Lower leg skin (tissue), 4 donors: ENCODE data around the gene RASA3. TPM values are rescaled to one million over a fixed set of nuclear protein-coding genes. Genes with fewer than 3 reads are reported as not detected.

Experiments
- DNase-seq, 2 donors: peaks; one replicate each; pipeline ENCODE4 v3.0.0-alpha.2; 2019; ENCODE audit warnings: low spot score in 2 of 2
- H3K4me3 ChIP-seq: fragments of 200-600 bp; sonication (generic); 2 replicates; pipeline ENCODE4 v1.5.1; 2017; ENCODE audit warnings: mild to moderate bottlenecking, low read depth; ENCODE audit not compliant: poor library complexity, severe bottlenecking
- CTCF ChIP-seq, 3 donors: fragments of 450-650 bp; IDR thresholded peaks; one replicate each; pipeline ENCODE4 v1.5.1; 2016; ENCODE audit warnings: antibody characterized with exemption in 3 of 3, mild to moderate bottlenecking in 3 of 3, moderate library complexity in 2 of 3
- POLR2A ChIP-seq, 2 donors: fragments of 450-650 bp; IDR thresholded peaks; one replicate each; pipeline ENCODE4 v1.6.1; 2016 to 2017; ENCODE audit warnings: antibody characterized with exemption in 2 of 2, mild to moderate bottlenecking in 1 of 2, moderate library complexity in 1 of 2
- WGBS, 2 donors: methylation state at CpG; one replicate each; pipeline ENCODE4 v1.1.5; 2018; 5-methylcytosine and 5-hydroxymethylcytosine counted together
- intact Hi-C: fragments of 100-400 bp; cut with DNase I; formaldehyde crosslinking; loops from one replicate; pipeline ENCODE4 v1.15.0; 2023; ENCODE audit warnings: low total_unique reads
- total RNA-seq, 4 donors: library from RNA; depleted of rRNA; stranded (reverse); fragments of >200 nt; gene quantifications; one replicate each; pipeline ENCODE4 v1.1.0, GENCODE V29; 2016

The RASA3 gene
- total RNA-seq, 4 donors from 2014 or later, result 12.9 to 30.5 (median 24.2) TPM

DNA sequence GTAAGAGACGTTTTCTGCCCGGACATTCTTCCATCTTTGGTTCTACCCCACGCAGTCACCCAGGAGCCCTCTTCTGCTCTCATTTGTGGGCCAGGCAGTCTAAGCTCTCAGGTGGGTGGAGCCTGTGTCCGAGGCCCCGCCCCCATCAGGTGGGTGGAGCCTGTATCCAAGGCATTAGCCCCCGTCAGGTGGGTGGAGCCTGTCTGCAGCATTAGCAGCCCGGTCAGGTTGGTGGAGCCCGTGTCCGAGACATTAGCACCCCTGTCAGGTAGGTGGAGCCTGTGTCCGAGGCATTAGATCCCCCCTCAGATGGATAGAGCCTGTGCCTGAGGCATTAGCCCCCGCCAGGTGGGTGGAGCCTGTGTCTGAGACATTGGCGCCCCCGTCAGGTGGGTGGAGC lies 113.1 kb downstream of the RASA3 start:
- DNase-seq, result no peak
- 81 to 83% methylated on average over 9 of the region's 13 CpGs for WGBS, 2 donors
- no peak for TF ChIP-seq CTCF (IDR thresholded peaks at IDR 0.05)
- TF ChIP-seq POLR2A (IDR thresholded peaks at IDR 0.05), result no peak
- H3K4me3 ChIP-seq, result no peak overlapping the region
- intact Hi-C loops, result no loop called here

GRCh38 chr13:114018461-114019055 lies 113.9 kb downstream of the RASA3 start:
- 89 to 92% methylated on average over 20 of the region's 20 CpGs for WGBS, 2 donors
- no peak for DNase-seq
- TF ChIP-seq CTCF (IDR thresholded peaks at IDR 0.05) (no peak), POLR2A (IDR thresholded peaks at IDR 0.05) (no peak)
- intact Hi-C loops, result no loop called here
- H3K4me3 ChIP-seq, result no peak overlapping the region

DNA sequence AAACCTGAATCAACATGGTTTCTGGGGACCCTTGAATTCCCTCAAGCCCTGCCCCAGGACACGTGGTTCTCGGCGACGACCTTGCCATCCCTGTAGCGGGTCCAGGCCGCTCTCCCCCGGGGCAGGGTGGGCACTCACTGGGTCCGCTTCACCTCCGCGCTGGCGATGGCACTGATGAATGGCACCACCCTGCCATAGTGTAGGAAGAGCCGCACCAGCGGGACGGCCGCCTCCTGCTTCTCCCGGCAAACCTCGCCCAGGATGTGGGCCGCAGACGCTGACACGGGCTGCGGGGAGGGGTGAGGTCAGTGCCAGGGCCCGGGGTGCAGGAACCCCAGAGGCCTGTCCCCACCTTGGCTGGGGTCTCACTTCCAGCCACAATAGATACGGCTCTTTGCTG lies 114.5 kb downstream of the RASA3 start:
- 92 to 93% methylated on average over 23 of the region's 23 CpGs for WGBS, 2 donors
- TF ChIP-seq POLR2A (IDR thresholded peaks at IDR 0.05) (no peak), CTCF (IDR thresholded peaks at IDR 0.05) (no peak)
- intact Hi-C loops, result no loop called here
- no peak for DNase-seq
- no peak overlapping the region for H3K4me3 ChIP-seq

DNA sequence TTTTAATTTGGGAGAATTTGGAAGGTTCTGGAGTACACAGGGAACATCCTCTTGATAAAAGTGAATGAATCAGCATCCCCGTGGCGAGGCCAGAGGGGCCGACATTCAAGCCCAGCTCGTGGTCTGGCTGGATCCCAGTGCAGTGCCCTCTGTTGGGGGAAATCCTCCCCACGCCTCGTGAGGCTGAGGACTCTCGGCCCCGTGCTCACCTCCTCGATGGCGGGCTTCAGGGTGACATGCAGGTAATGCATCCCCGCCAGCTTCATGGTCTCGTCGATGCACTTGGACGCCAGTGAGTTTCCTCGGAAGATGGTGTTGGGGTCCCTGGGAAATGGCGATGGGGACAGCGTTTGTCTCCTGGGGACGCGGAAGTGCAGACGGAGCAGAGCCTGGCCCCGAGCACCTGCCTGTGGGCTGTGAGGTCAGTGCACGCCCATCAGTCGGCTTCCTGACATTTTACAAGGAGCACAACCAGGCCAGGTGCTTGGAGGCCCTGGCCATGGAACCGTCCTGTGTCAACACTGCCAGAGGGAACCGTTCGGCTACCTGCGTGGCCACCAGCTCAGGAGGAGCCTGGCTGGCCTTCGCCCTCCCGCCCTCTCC lies 115.3 kb downstream of the RASA3 start:
- TF ChIP-seq POLR2A (IDR thresholded peaks at IDR 0.05) (no peak), CTCF (IDR thresholded peaks at IDR 0.05) (no peak)
- DNase-seq, result no peak
- intact Hi-C loops, result no loop called here
- no peak overlapping the region for H3K4me3 ChIP-seq
- 90 to 94% methylated on average over 28 to 29 of the region's 29 CpGs for WGBS, 2 donors

DNA sequence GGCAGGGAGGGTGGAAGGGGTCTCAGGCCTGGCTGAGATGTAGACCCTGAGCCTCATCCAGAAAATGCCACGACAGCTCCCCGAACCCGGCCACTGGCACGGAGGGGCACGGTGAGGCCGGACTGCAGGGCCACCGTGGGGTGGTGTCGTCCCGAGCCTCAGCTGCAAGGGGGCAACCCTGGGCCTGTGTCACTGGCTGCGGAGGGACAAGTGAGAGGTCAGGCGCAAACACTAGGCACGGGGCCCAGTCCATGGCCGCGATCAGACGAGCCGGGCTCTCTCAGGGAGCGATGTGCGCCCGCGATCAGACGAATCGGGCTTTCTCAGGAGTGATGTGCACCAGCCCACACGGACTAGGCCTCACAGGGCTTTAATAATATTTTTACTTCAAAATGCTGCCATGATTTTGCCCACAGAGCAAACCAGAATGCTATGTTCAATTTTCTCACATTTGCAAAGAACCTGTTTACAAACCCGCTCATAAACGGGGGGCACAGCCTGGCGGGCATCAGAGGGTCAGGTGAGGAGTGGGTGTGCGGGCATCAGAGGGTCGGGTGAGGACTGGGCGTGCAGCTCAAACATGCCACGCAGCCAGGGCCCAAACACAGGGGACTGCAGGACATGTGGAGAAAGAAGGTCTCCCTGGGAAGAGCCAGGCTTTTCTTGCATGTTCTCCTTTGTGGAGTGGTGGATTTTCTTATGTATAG lies 115.9 kb downstream of the RASA3 start:
- no peak overlapping the region for H3K4me3 ChIP-seq
- 93 to 94% methylated on average over 30 of the region's 30 CpGs for WGBS, 2 donors
- no peak for TF ChIP-seq POLR2A (IDR thresholded peaks at IDR 0.05)
- TF ChIP-seq CTCF (IDR thresholded peaks at IDR 0.05), result no peak
- DNase-seq, result no peak
- intact Hi-C loops, result no loop called here
